ENCODE results near the gene MFN2. TPM values are rescaled to one million over a fixed set of nuclear protein-coding genes. Genes with fewer than 3 reads are reported as not detected.
A peak's percentile ranks its signal among the peaks of the same experiment; 100 is the strongest.

MFN2 gene
- total and polyA plus RNA-seq, 11 donors = 263 to 900 (median 625) TPM

DNA sequence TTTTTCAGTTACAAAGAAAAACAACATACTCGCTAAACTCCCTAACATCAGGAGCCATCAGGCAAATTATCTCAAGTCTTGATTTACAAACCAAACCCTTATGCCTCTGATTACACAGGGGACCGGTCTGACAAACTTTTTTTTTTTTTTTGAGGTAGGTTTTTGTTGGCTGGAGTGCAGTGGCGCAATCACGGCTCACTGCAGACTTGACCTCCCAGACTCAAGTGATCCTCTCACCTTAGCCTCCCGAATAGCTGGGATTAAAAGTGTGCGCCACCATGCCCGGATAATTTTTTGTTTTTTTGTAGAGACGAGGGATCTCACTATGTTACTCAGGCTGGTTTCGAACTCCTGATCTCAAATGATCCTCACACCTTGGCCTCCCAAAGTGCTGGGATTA, 35.3 kb downstream of the MFN2 start:
- 88 to 98% (median 95%) methylated on average over 9 of the region's 9 CpGs for WGBS, 4 donors

DNA sequence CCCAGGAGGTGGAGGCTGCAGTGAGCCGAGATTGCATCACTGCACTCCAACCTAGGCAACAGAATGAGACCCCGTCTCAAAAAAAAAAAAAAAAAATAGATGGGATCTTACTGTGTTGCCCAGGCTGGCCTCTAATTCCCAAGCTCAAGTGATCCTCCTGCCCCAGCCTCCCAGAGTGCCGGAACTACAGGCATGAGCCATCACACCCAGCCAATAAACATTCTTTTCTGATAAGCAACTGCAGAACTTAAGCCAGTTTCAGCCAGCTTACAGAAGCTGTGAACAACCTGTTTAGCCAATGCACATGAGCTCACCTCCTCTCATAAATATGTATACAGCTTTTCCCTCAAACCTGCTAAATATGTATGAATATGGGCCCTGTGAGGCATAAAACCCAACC, 35.9 kb downstream of the MFN2 start:
- H3K9me3 ChIP-seq = no peaks in the 10 kb centered on the region
- H3K4me1 ChIP-seq = peaks cover 0 to 33% (median 19%) of the 10 kb centered on the region in 12 donors
- no peak for DNase-seq
- TF ChIP-seq, protein P1, sequence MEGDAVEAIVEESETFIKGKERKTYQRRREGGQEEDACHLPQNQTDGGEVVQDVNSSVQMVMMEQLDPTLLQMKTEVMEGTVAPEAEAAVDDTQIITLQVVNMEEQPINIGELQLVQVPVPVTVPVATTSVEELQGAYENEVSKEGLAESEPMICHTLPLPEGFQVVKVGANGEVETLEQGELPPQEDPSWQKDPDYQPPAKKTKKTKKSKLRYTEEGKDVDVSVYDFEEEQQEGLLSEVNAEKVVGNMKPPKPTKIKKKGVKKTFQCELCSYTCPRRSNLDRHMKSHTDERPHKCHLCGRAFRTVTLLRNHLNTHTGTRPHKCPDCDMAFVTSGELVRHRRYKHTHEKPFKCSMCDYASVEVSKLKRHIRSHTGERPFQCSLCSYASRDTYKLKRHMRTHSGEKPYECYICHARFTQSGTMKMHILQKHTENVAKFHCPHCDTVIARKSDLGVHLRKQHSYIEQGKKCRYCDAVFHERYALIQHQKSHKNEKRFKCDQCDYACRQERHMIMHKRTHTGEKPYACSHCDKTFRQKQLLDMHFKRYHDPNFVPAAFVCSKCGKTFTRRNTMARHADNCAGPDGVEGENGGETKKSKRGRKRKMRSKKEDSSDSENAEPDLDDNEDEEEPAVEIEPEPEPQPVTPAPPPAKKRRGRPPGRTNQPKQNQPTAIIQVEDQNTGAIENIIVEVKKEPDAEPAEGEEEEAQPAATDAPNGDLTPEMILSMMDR (IDR thresholded peaks at IDR 0.05) = no peak
- TF ChIP-seq POLR2A (IDR thresholded peaks at IDR 0.05) = no peak
- WGBS, 4 donors = 82 to 98% (median 93%) methylated on average over 3 of the region's 3 CpGs
- ATAC-seq = no peak
- no peaks in the 10 kb centered on the region for H3K27me3 ChIP-seq
- peaks cover 4 to 34% (median 23%) of the 10 kb centered on the region in 9 donors for H3K36me3 ChIP-seq
- H3K27ac ChIP-seq = no peak overlapping the region
- intact Hi-C loops (cut with DNase I) = loop anchor here in 1 of 10 donors (5.0 kb wide), 1 partner anchor 34 kb away; the partner anchor contains the start of gene MFN2
- H3K4me3 ChIP-seq = no peak overlapping the region

More for the DNA sequence above, 35.3 kb downstream of the MFN2 start:
- ATAC-seq (no peak), DNase-seq (no peak)
- H3K4me1 ChIP-seq = peaks cover 0 to 32% (median 17%) of the 10 kb centered on the region in 12 donors
- no peak overlapping the region for H3K27ac ChIP-seq
- TF ChIP-seq, protein P1 (IDR thresholded peaks at IDR 0.05) = no peak
- TF ChIP-seq POLR2A (IDR thresholded peaks at IDR 0.05) = no peak
- peaks cover 4 to 41% (median 30%) of the 10 kb centered on the region in 9 donors for H3K36me3 ChIP-seq
- no peaks in the 10 kb centered on the region for H3K27me3 ChIP-seq
- intact Hi-C loops (cut with DNase I) = loop anchor here in 1 of 10 donors (5.0 kb wide), 1 partner anchor 33 kb away; the partner anchor contains the start of gene MFN2
- H3K4me3 ChIP-seq = no peak overlapping the region
- no peaks in the 10 kb centered on the region for H3K9me3 ChIP-seq

DNA sequence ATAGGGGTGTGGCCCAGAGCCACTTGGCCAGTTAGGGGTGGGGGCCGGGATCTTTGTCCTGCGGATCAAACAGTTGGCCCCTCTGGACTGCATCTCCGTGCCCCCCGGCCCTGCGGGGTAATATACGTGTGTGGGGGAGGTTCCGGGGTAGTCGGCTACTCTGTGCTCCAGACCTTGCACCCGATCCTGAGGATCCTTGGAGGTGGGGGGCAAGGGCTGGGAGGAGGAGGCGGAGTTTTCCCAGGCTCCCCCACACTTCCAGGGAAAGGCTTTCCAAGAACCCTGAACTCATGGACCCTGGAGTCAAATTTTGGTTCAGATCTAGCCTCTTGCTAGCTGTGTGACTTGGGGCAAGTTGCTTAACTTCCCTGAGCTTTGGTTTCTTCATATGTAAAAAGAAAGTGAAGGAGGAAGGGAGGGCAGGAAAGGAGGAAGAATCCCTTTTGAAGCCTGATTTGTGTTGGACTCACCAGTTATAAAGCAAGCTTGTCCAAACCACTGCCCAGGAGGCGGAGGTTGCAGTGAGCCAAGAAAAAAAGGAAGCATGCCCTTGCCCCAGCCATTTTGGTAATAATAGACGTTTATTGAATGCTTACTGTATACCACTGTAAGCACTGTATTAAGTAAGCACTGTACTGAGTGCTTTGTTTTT, 39.7 kb downstream of the MFN2 start:
- Histone ChIP-seq H3K9me3 (no peaks in the 10 kb centered on the region), H3K4me1 (peaks cover 0 to 12% (median 8%) of the 10 kb centered on the region in 12 donors), H3K4me3 (peak overlapping the region; percentile 74 to 98 (median 92)), H3K27ac (peak overlapping the region in 11 of 12 donors; percentile 67 to 88 (median 81)), H3K36me3 (peaks cover 0 to 36% (median 27%) of the 10 kb centered on the region in 9 donors), H3K27me3 (no peaks in the 10 kb centered on the region)
- TF ChIP-seq, protein P1 (IDR thresholded peaks at IDR 0.05) = no peak
- TF ChIP-seq POLR2A (IDR thresholded peaks at IDR 0.05) = no peak
- ATAC-seq (peak in 2 of 4 donors; percentile 0 to 8), DNase-seq (peak in 1 of 5 donors; percentile 52)
- 13 to 62% (median 16%) methylated on average over 2 to 12 of the region's 12 CpGs for WGBS, 4 donors
- intact Hi-C loops (cut with DNase I) = loop anchor here in 2 of 10 donors (1.0 to 5.0 kb wide), 2 partner anchors 38 to 111 kb away; partner anchors contain the start of gene MFN2 (in 1 of the 2)

DNA sequence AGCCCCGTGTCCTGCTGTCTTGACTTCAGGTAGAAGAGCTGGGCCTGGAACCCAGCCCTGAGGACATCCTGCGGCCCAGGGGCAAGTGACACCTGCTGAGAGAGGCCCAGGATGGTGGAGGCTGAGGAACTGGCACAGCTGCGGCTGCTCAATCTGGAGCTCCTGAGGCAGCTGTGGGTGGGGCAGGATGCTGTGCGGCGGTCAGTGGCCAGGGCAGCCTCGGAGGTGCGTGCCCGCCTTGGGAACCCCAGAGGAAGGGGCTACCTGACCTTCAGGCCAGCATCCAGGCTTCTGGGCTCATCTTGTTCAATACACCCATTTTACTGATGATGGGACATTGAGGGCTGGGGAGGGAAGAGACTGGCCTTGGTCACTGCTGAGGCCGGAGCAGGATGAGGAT, 41.4 kb downstream of the MFN2 start:
- no peak overlapping the region for H3K4me3 ChIP-seq
- H3K27me3 ChIP-seq = no peaks in the 10 kb centered on the region
- ATAC-seq (no peak), DNase-seq (no peak)
- intact Hi-C loops (cut with DNase I) = no loop called here
- 86 to 97% (median 90%) methylated on average over 3 to 9 of the region's 9 CpGs for WGBS, 4 donors
- no peaks in the 10 kb centered on the region for H3K9me3 ChIP-seq
- no peak overlapping the region for H3K27ac ChIP-seq
- TF ChIP-seq POLR2A (IDR thresholded peaks at IDR 0.05) = no peak
- TF ChIP-seq, protein P1 (IDR thresholded peaks at IDR 0.05) = no peak
- peaks cover 0 to 12% (median 8%) of the 10 kb centered on the region in 12 donors for H3K4me1 ChIP-seq
- H3K36me3 ChIP-seq = peaks cover 0 to 52% (median 37%) of the 10 kb centered on the region in 9 donors

Data from heart left ventricle (tissue), 16 donors.